Suprapubic skin (tissue), 4 donors: ENCODE measurements around the gene DLL4. TPM values are rescaled to one million over a fixed set of nuclear protein-coding genes. Genes with fewer than 3 reads are reported as not detected.

ENCODE experiments used
- DNase-seq, 2 donors: peaks; one replicate each; pipeline ENCODE4 v3.0.0-alpha.2; 2019; ENCODE audit warnings: low spot score in 2 of 2
- H3K27ac ChIP-seq: fragments of 200-600 bp; sonication (generic); one replicate; pipeline ENCODE4 v1.5.1; 2019
- H3K27me3 ChIP-seq: fragments of 200-600 bp; sonication (generic); one replicate; pipeline ENCODE4 v1.5.1; 2019
- H3K36me3 ChIP-seq: fragments of 200-600 bp; sonication (generic); one replicate; pipeline ENCODE4 v1.5.1; 2019
- H3K4me1 ChIP-seq: fragments of 200-600 bp; sonication (generic); one replicate; pipeline ENCODE4 v1.5.1; 2019
- H3K4me3 ChIP-seq: fragments of 200-600 bp; sonication (generic); one replicate; pipeline ENCODE4 v1.5.1; 2019; ENCODE audit warnings: mild to moderate bottlenecking
- H3K9me3 ChIP-seq: fragments of 200-600 bp; sonication (generic); one replicate; pipeline ENCODE4 v1.5.1; 2019
- EP300 ChIP-seq: sonication (generic); formaldehyde crosslinking; IDR thresholded peaks from one replicate; pipeline ENCODE4 v1.6.1; 2017; ENCODE audit warnings: antibody characterized with exemption
- POLR2A ChIP-seq, 2 donors: fragments of 450-650 bp; IDR thresholded peaks; one replicate each; pipeline ENCODE4 v1.6.1; 2017; ENCODE audit warnings: antibody characterized with exemption in 2 of 2, mild to moderate bottlenecking in 2 of 2, moderate library complexity in 2 of 2
- POLR2AphosphoS5 ChIP-seq, 3 donors: sonication (generic); formaldehyde crosslinking; IDR thresholded peaks; one replicate each; pipeline ENCODE4 v1.6.1; 2017; ENCODE audit warnings: antibody characterized with exemption in 3 of 3
- WGBS: methylation state at CpG from one replicate; pipeline ENCODE4 v1.1.5; 2018; 5-methylcytosine and 5-hydroxymethylcytosine counted together
- total RNA-seq, 4 donors: library from RNA; depleted of rRNA; stranded (reverse); fragments of >200 nt; gene quantifications; one replicate each; pipeline ENCODE4 v1.1.0, GENCODE V29; 2016
- TF ChIP-seq, protein P1 (sequence below), 2 donors: fragments of 200-600 bp in 1 of 2; fragments of 450-650 bp in 1 of 2; sonication (generic) in 1 of 2; IDR thresholded peaks; one replicate each; pipeline ENCODE4 v1.5.1; 2016 to 2019; ENCODE audit warnings: antibody characterized with exemption in 2 of 2, mild to moderate bottlenecking in 1 of 2, moderate library complexity in 1 of 2

The DLL4 gene
- total RNA-seq, 4 donors from 2014 or later, result 0.47 to 5.3 (median 2.6) TPM

DNA sequence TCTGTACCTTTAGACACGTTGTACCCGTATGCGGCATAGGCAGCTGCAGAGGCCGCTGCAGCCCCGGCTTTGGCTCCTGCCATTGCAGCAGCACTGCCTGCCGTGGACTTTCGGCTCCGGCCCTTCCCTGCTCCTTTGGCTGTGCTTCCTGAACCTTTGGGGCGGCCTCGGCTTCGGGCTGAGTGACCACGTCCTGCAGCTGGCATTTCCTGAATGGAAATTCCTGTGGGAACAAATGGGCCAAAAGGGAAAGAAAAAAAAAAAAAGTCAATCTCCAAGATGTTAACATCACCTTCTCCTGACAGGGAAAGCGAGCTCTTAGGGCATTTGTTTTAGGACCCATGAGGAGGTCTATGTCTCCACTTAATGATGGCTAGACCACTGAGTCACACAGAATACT lies 53.7 kb downstream of the DLL4 start:
- H3K4me1 ChIP-seq, result no peaks in the 10 kb centered on the region
- H3K27me3 ChIP-seq, result no peaks in the 10 kb centered on the region
- H3K36me3 ChIP-seq, result peaks cover 100% of the 10 kb centered on the region
- no peak for DNase-seq
- H3K27ac ChIP-seq, result no peak overlapping the region
- H3K9me3 ChIP-seq, result no peaks in the 10 kb centered on the region
- TF ChIP-seq POLR2A (IDR thresholded peaks at IDR 0.05) (no peak), POLR2AphosphoS5 (IDR thresholded peaks at IDR 0.05) (no peak), EP300 (no peak)
- TF ChIP-seq, protein P1, sequence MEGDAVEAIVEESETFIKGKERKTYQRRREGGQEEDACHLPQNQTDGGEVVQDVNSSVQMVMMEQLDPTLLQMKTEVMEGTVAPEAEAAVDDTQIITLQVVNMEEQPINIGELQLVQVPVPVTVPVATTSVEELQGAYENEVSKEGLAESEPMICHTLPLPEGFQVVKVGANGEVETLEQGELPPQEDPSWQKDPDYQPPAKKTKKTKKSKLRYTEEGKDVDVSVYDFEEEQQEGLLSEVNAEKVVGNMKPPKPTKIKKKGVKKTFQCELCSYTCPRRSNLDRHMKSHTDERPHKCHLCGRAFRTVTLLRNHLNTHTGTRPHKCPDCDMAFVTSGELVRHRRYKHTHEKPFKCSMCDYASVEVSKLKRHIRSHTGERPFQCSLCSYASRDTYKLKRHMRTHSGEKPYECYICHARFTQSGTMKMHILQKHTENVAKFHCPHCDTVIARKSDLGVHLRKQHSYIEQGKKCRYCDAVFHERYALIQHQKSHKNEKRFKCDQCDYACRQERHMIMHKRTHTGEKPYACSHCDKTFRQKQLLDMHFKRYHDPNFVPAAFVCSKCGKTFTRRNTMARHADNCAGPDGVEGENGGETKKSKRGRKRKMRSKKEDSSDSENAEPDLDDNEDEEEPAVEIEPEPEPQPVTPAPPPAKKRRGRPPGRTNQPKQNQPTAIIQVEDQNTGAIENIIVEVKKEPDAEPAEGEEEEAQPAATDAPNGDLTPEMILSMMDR (IDR thresholded peaks at IDR 0.05), result no peak
- WGBS, result 86% methylated on average over 10 of the region's 13 CpGs
- no peak overlapping the region for H3K4me3 ChIP-seq

DNA sequence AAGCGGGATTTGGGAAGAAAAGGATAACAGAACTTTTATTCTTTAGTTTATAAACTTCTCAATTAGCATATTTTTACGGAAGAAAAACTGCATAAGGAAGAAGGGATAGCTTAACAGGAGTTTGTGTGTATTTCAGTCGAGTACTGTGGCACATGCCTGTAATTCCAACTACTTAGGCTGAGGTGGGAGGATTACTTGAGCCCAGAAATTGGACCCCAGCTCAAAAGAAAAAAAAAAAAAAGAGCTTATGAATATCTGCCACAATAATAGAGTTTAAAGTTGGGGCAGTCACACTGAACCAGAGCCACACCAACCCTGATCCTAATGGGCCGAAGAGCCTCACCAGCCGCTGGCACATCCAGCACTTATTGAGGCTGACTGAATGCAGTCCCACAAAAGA lies 55.3 kb downstream of the DLL4 start:
- TF ChIP-seq POLR2A (IDR thresholded peaks at IDR 0.05), result no peak
- no peaks in the 10 kb centered on the region for H3K27me3 ChIP-seq
- H3K4me3 ChIP-seq, result no peak overlapping the region
- no peaks in the 10 kb centered on the region for H3K9me3 ChIP-seq
- peaks cover 90% of the 10 kb centered on the region for H3K36me3 ChIP-seq
- no peak overlapping the region for H3K27ac ChIP-seq
- no peak for DNase-seq
- H3K4me1 ChIP-seq, result no peaks in the 10 kb centered on the region
- WGBS, result 91% methylated on average over 5 of the region's 5 CpGs

DNA sequence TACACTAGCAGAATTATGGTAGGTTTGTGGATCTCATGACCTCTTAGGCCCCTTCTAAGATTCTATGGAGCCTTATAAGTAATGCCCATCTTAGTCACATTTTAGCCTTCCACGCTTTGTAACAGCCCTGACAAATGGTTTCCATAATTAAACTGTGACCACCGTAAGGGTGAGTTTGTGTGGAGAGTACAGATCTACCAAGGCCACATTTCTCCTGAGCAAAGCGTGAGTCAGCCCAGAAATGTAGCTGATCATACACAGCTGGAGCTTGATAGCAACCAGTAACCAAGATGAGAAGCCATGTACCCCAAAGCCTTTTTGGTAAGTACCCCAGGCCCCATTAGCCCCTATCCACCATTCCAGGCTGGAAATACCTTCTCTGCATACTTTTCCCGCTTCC lies 55.8 kb downstream of the DLL4 start:
- no peak overlapping the region for H3K27ac ChIP-seq
- H3K9me3 ChIP-seq, result no peaks in the 10 kb centered on the region
- WGBS, result 92% methylated on average over 4 of the region's 4 CpGs
- H3K27me3 ChIP-seq, result no peaks in the 10 kb centered on the region
- DNase-seq, result no peak
- TF ChIP-seq POLR2A (IDR thresholded peaks at IDR 0.05) (no peak), EP300 (no peak), POLR2AphosphoS5 (IDR thresholded peaks at IDR 0.05) (no peak)
- TF ChIP-seq, protein P1 (IDR thresholded peaks at IDR 0.05), result no peak
- H3K4me1 ChIP-seq, result no peaks in the 10 kb centered on the region
- H3K36me3 ChIP-seq, result peaks cover 85% of the 10 kb centered on the region
- no peak overlapping the region for H3K4me3 ChIP-seq

GRCh38 chr15:40985541-40986330 lies 56.6 kb downstream of the DLL4 start:
- Histone ChIP-seq H3K4me1 (no peaks in the 10 kb centered on the region), H3K27ac (no peak overlapping the region), H3K27me3 (no peaks in the 10 kb centered on the region), H3K4me3 (no peak overlapping the region), H3K9me3 (no peaks in the 10 kb centered on the region), H3K36me3 (peaks cover 77% of the 10 kb centered on the region)
- TF ChIP-seq POLR2AphosphoS5 (IDR thresholded peaks at IDR 0.05), result no peak
- no peak for TF ChIP-seq EP300
- no peak for TF ChIP-seq POLR2A (IDR thresholded peaks at IDR 0.05)
- TF ChIP-seq, protein P1 (IDR thresholded peaks at IDR 0.05), result no peak
- no peak for DNase-seq
- WGBS, result 93% methylated on average over 6 of the region's 6 CpGs

DNA sequence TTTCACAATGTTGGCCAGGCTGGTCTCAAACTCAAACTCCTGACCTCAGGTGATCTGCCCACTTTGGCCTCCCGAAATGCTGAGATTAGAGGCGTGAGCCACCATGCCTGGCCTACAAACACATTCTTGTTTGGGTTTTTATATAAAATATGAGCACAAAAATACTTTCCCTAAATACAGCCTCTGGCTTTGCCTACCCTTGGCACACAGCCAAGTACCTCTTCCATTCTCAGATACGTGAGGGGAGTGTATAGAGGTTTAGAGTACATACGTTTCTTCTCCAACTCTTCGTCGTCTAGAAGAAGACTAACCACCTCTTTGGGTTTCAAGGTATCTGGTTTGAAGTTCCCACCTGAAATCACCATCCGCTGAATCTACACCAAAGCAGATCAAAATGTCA lies 57.7 kb downstream of the DLL4 start:
- 79% methylated on average over 7 of the region's 7 CpGs for WGBS
- Histone ChIP-seq H3K4me1 (no peaks in the 10 kb centered on the region), H3K36me3 (peaks cover 77% of the 10 kb centered on the region), H3K4me3 (no peak overlapping the region), H3K27ac (no peak overlapping the region), H3K27me3 (no peaks in the 10 kb centered on the region), H3K9me3 (no peaks in the 10 kb centered on the region)
- no peak for TF ChIP-seq EP300
- no peak for DNase-seq

DNA sequence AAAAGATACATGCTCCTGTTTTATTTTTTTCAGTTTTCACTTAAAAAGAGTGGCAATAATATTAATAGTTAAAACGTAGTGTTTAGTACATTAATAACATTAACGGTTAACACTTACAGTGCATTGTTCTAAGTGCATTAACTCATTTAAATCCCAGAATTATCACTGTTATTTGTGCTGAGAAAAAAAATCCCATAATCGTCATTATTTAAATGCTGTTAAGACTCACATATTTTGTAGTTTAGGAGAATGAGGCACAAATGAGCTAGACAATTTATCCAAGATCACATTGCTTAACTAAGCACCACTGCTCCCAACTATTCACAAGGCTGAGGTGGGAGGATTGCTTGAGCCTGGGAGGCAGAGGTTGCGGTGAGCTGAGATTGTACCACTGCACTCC lies 59.0 kb downstream of the DLL4 start:
- Histone ChIP-seq H3K27me3 (no peaks in the 10 kb centered on the region), H3K4me3 (no peak overlapping the region), H3K9me3 (no peaks in the 10 kb centered on the region), H3K27ac (no peak overlapping the region), H3K4me1 (peaks cover 4% of the 10 kb centered on the region), H3K36me3 (peaks cover 66% of the 10 kb centered on the region)
- TF ChIP-seq POLR2A (IDR thresholded peaks at IDR 0.05) (no peak), POLR2AphosphoS5 (IDR thresholded peaks at IDR 0.05) (no peak), EP300 (no peak)
- TF ChIP-seq, protein P1 (IDR thresholded peaks at IDR 0.05), result no peak
- DNase-seq, result no peak
- 91% methylated on average over 4 of the region's 4 CpGs for WGBS

Other genes starting within 250 kb of the DLL4 start
- gene RAD51, start 234.2 kb upstream of the DLL4 start, total RNA-seq, result 1 to 10 TPM in 2 of 4 donors, under 1 TPM in 2; 0.64 to 2.2 (median 1.1) TPM
- 10 to 100 TPM; 25.4 to 44.8 (median 35.6) TPM for gene RMDN3, start 174.1 kb upstream of the DLL4 start, total RNA-seq
- gene GCHFR, start 165.3 kb upstream of the DLL4 start, total RNA-seq, result 10 to 100 TPM; 39.4 to 70.3 (median 56.2) TPM
- gene C15orf62, start 159.4 kb upstream of the DLL4 start, total RNA-seq, result 10 to 100 TPM in 3 of 4 donors, 1 to 10 TPM in 1; 6.8 to 25.2 (median 19.6) TPM
- 10 to 100 TPM; 33.3 to 57.1 (median 37.9) TPM for gene ZFYVE19, start 122.3 kb upstream of the DLL4 start, total RNA-seq
- 10 to 100 TPM; 20.4 to 40.2 (median 30.3) TPM for gene DNAJC17, start 121.9 kb upstream of the DLL4 start, total RNA-seq
- not detected for gene PPP1R14D, start 100.6 kb upstream of the DLL4 start, total RNA-seq
- 100 to 1,000 TPM; 303 to 430 (median 372) TPM for gene SPINT1, start 85.3 kb upstream of the DLL4 start, total RNA-seq
- 10 to 100 TPM; 46.9 to 96.3 (median 79.7) TPM for gene RHOV, start 55.1 kb upstream of the DLL4 start, total RNA-seq
- 10 to 100 TPM; 15.0 to 24.9 (median 19.7) TPM for gene VPS18, start 34.9 kb upstream of the DLL4 start, total RNA-seq
- gene CHAC1, start 24.1 kb downstream of the DLL4 start, total RNA-seq, result 1 to 10 TPM in 3 of 4 donors, not detected in 1; 2.6 to 10.0 (median 3.3) TPM
- gene INO80, start 186.9 kb downstream of the DLL4 start, total RNA-seq, result 10 to 100 TPM; 29.4 to 45.9 (median 41.0) TPM